ENCODE results near the gene ZNF184.

DNA sequence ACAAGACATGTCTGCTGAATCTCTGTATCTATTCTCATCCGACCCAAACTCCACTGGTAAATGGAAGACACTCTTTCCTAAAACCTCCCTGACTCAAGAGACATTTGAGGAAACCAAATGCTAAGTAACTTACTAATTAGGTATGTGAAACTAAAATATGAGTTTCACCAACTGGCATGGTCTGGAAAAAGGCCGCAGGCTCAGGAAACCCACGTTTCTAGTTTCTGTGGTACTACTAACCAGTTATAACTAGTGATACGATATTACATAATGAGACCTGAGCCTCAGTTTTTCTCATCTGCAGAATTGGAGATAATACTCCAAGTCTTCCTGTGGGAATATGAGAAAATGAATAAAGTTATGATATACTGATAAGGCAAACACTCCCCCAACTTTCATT lies 44.4 kb downstream of the ZNF184 start:
- TF ChIP-seq BHLHE40 (IDR thresholded peaks at IDR 0.05; ENCODE audit: low read length) (no peak), EP300 (IDR thresholded peaks at IDR 0.05; ENCODE audit: low read length) (no peak), MCM2 (IDR thresholded peaks at IDR 0.05; ENCODE audit: low read depth) (no peak), POLR2A (conservative IDR thresholded peaks at IDR 0.05) (no peak), CTCF (IDR thresholded peaks at IDR 0.05 in 2 of 3, conservative IDR thresholded peaks at IDR 0.05 in 1 of 3; ENCODE audit: insufficient read depth in 2 of 3, low read depth in 1 of 3, low read length in 3 of 3) (no peak), SMAD3 (CRISPR knock-in tag; conservative IDR thresholded peaks at IDR 0.05) (no peak), CBX8 (IDR thresholded peaks at IDR 0.05; ENCODE audit: borderline replicate concordance, extremely low read depth, low read depth, low read length, poor library complexity, severe bottlenecking) (no peak), ZBTB11 (CRISPR knock-in tag; IDR thresholded peaks at IDR 0.05) (no peak), ZNF644 (tag; IDR thresholded peaks at IDR 0.05; ENCODE audit: low read depth) (no peak), ZNF3 (CRISPR knock-in tag; IDR thresholded peaks at IDR 0.05) (no peak)
- TF ChIP-seq, protein P1, sequence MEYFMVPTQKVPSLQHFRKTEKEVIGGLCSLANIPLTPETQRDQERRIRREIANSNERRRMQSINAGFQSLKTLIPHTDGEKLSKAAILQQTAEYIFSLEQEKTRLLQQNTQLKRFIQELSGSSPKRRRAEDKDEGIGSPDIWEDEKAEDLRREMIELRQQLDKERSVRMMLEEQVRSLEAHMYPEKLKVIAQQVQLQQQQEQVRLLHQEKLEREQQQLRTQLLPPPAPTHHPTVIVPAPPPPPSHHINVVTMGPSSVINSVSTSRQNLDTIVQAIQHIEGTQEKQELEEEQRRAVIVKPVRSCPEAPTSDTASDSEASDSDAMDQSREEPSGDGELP (CRISPR knock-in tag; IDR thresholded peaks at IDR 0.05; ENCODE audit: borderline replicate concordance) = no peak

All from K562 (cell line).